ENCODE results near the gene GCN1.
"Not testable (repeated sequence)": the region's sequence is repeated elsewhere in the genome, so short reads cannot be mapped to it uniquely, and the experiment has no call there.

The GCN1 gene

GRCh38 chr12:120214626-120215356 lies 20.3 kb upstream of the GCN1 start:
- DNase-seq, result no peak

- DNase-seq, result no peak
Observed at GRCh38 chr12:120213758-120214157, 19.2 kb upstream of the GCN1 start.

- DNase-seq, result not testable (repeated sequence)
Observed at GRCh38 chr12:120213182-120213581, 18.7 kb upstream of the GCN1 start.

- no peak for DNase-seq
Observed at GRCh38 chr12:120212301-120212700, 17.8 kb upstream of the GCN1 start.

- DNase-seq, result no peak
Observed at GRCh38 chr12:120211904-120212283, 17.4 kb upstream of the GCN1 start.

GRCh38 chr12:120211243-120211903 lies 16.9 kb upstream of the GCN1 start:
- DNase-seq, result no peak

GRCh38 chr12:120209851-120210250 lies 15.3 kb upstream of the GCN1 start:
- no peak for DNase-seq

- no peak for DNase-seq
Observed at GRCh38 chr12:120207227-120207626, 12.7 kb upstream of the GCN1 start.

GRCh38 chr12:120206781-120207180 lies 12.3 kb upstream of the GCN1 start:
- not testable (repeated sequence) for DNase-seq

- DNase-seq, result no peak
Observed at GRCh38 chr12:120206228-120206627, 11.7 kb upstream of the GCN1 start.

GRCh38 chr12:120204171-120204570 lies 9.7 kb upstream of the GCN1 start:
- DNase-seq, result no peak

- peak; percentile 35 for DNase-seq
Observed at GRCh38 chr12:120200364-120200800, 5.9 kb upstream of the GCN1 start.

GRCh38 chr12:120199595-120200306 lies 5.2 kb upstream of the GCN1 start:
- DNase-seq, result peak; percentile 47

- no peak for DNase-seq
Observed at GRCh38 chr12:120199025-120199424, 4.5 kb upstream of the GCN1 start.

- DNase-seq, result no peak
Observed at GRCh38 chr12:120197542-120197887, 3.0 kb upstream of the GCN1 start.

- peak; percentile 32 for DNase-seq
Observed at GRCh38 chr12:120196817-120197541, 2.5 kb upstream of the GCN1 start.

- DNase-seq, result no peak
Observed at GRCh38 chr12:120196363-120196762, 1.8 kb upstream of the GCN1 start.

- DNase-seq, result peak; percentile 36
Observed at GRCh38 chr12:120194226-120194533, 335 bp downstream of the GCN1 start.

GRCh38 chr12:120193286-120193685 lies 1.2 kb downstream of the GCN1 start:
- not testable (repeated sequence) for DNase-seq

- DNase-seq, result no peak
Observed at GRCh38 chr12:120190985-120191480, 3.5 kb downstream of the GCN1 start.

GRCh38 chr12:120190386-120190785 lies 4.1 kb downstream of the GCN1 start:
- DNase-seq, result no peak

GRCh38 chr12:120186654-120187053 lies 7.9 kb downstream of the GCN1 start:
- DNase-seq, result no peak

GRCh38 chr12:120183211-120183631 lies 11.3 kb downstream of the GCN1 start:
- DNase-seq, result no peak
